Trophoblast cell (in vitro differentiated cells and primary cell): ENCODE data around the gene KIF19.

ENCODE experiments used
- DNase-seq, 2 donors: peaks; one replicate each; pipeline ENCODE4 v3.0.0-alpha.2; 2016
- H2AFZ ChIP-seq: 2 replicates; pipeline ENCODE4 v1.6.1; 2013; ENCODE audit warnings: low read length, moderate library complexity, mild to moderate bottlenecking; ENCODE audit not compliant: insufficient read depth, poor library complexity
- H2AK5ac ChIP-seq: 2 replicates; pipeline ENCODE4 v1.6.1; 2013; ENCODE audit warnings: mild to moderate bottlenecking, low read length
- H2BK120ac ChIP-seq: 2 replicates; pipeline ENCODE4 v1.6.1; 2013; ENCODE audit warnings: low read length, mild to moderate bottlenecking, moderate library complexity; ENCODE audit not compliant: insufficient read depth, poor library complexity
- H2BK12ac ChIP-seq: 2 replicates; pipeline ENCODE4 v1.6.1; 2013; ENCODE audit warnings: mild to moderate bottlenecking, low read length, moderate library complexity
- H2BK5ac ChIP-seq: 2 replicates; pipeline ENCODE4 v1.6.1; 2013; ENCODE audit warnings: low read length, low read depth, moderate library complexity, mild to moderate bottlenecking; ENCODE audit not compliant: poor library complexity
- H3K14ac ChIP-seq: 2 replicates; pipeline ENCODE4 v1.6.1; 2013; ENCODE audit warnings: mild to moderate bottlenecking, low read length
- H3K18ac ChIP-seq: 2 replicates; pipeline ENCODE4 v1.6.1; 2013; ENCODE audit warnings: mild to moderate bottlenecking, low read length
- H3K23ac ChIP-seq: 2 replicates; pipeline ENCODE4 v1.6.1; 2013; ENCODE audit warnings: low read length
- H3K27ac ChIP-seq: 2 replicates; pipeline ENCODE4 v1.5.1; 2013; ENCODE audit warnings: low read depth, mild to moderate bottlenecking, inconsistent platforms, low read length, moderate library complexity
- H3K27me3 ChIP-seq: 2 replicates; pipeline ENCODE4 v1.6.1; 2013; ENCODE audit warnings: inconsistent platforms, mild to moderate bottlenecking, low read length, moderate library complexity; ENCODE audit not compliant: insufficient read depth
- H3K36me3 ChIP-seq, 2 experiments: 1 replicate in 1 of 2; 2 replicates in 1 of 2; pipeline ENCODE4 v1.6.1; 2013; ENCODE audit warnings: low read length in 2 of 2, mild to moderate bottlenecking in 2 of 2, moderate library complexity in 1 of 2; ENCODE audit not compliant: insufficient read depth in 2 of 2, control insufficient read depth in 1 of 2
- H3K4ac ChIP-seq: 2 replicates; pipeline ENCODE4 v1.6.1; 2013; ENCODE audit warnings: low read depth, mild to moderate bottlenecking, low read length, moderate library complexity
- H3K4me1 ChIP-seq, 2 experiments: 1 replicate in 1 of 2; 2 replicates in 1 of 2; pipeline ENCODE4 v1.6.1; 2013; ENCODE audit warnings: low read length in 2 of 2, mild to moderate bottlenecking in 2 of 2, moderate library complexity in 1 of 2; ENCODE audit not compliant: insufficient read depth in 2 of 2, control insufficient read depth in 1 of 2
- H3K4me2 ChIP-seq: 2 replicates; pipeline ENCODE4 v1.6.1; 2013; ENCODE audit warnings: inconsistent platforms, mild to moderate bottlenecking, low read length, moderate library complexity
- H3K4me3 ChIP-seq: 2 replicates; pipeline ENCODE4 v1.5.1; 2013; ENCODE audit warnings: mild to moderate bottlenecking, low read depth, low read length, inconsistent platforms
- H3K79me1 ChIP-seq: one replicate; pipeline ENCODE4 v1.6.1; 2013; ENCODE audit warnings: low read length
- H3K79me2 ChIP-seq: 2 replicates; pipeline ENCODE4 v1.6.1; 2013; ENCODE audit warnings: low read length, mild to moderate bottlenecking; ENCODE audit not compliant: control insufficient read depth, insufficient read depth, poor library complexity
- H3K9ac ChIP-seq: 2 replicates; pipeline ENCODE4 v1.6.1; 2013; ENCODE audit warnings: mild to moderate bottlenecking, low read length
- H3K9me3 ChIP-seq: 2 replicates; pipeline ENCODE4 v1.6.1; 2013; ENCODE audit warnings: low read depth, mild to moderate bottlenecking, control low read depth, inconsistent platforms, low read length; ENCODE audit not compliant: insufficient read depth
- H4K12ac ChIP-seq: 2 replicates; pipeline ENCODE4 v1.6.1; 2013; ENCODE audit warnings: low read depth, mild to moderate bottlenecking, low read length, moderate library complexity
- H4K8ac ChIP-seq: 2 replicates; pipeline ENCODE4 v1.6.1; 2013; ENCODE audit warnings: low read depth, mild to moderate bottlenecking, low read length, moderate library complexity
- H4K91ac ChIP-seq: one replicate; pipeline ENCODE4 v1.6.1; 2013; ENCODE audit warnings: low read depth, mild to moderate bottlenecking, low read length, moderate library complexity
- WGBS: extraction: QIAGEN DNeasy Blood & Tissue Kit; methylation state at CpG from one replicate; pipeline ENCODE4 v1.1.7; 2013; ENCODE audit warnings: missing lambda C conversion rate; ENCODE audit not compliant: insufficient read length, insufficient coverage; ENCODE audit errors: extremely low coverage; 5-methylcytosine and 5-hydroxymethylcytosine counted together

KIF19 gene

GRCh38 chr17:74329378-74329777 lies 3.4 kb downstream of the KIF19 start:
- no peak overlapping the region for H2BK120ac ChIP-seq
- H3K79me1 ChIP-seq: no peaks in the 10 kb centered on the region
- H3K23ac ChIP-seq: no peak overlapping the region
- H3K18ac ChIP-seq: no peak overlapping the region
- no peaks in the 10 kb centered on the region for H3K79me2 ChIP-seq
- no peaks in the 10 kb centered on the region for H3K36me3 ChIP-seq
- H3K4me3 ChIP-seq: no peak overlapping the region
- H3K4me2 ChIP-seq: no peak overlapping the region
- no peak overlapping the region for H3K4ac ChIP-seq
- H3K9ac ChIP-seq: no peak overlapping the region
- H3K4me1 ChIP-seq: peaks cover 5 to 6% of the 10 kb centered on the region in 2 experiments
- H3K27me3 ChIP-seq: peaks cover 23% of the 10 kb centered on the region
- no peak overlapping the region for H2BK5ac ChIP-seq
- H4K91ac ChIP-seq: no peak overlapping the region
- H3K9me3 ChIP-seq: peaks cover 3% of the 10 kb centered on the region
- no peak for DNase-seq
- no peak overlapping the region for H2AK5ac ChIP-seq
- no peak overlapping the region for H3K14ac ChIP-seq
- no peak overlapping the region for H4K12ac ChIP-seq
- WGBS: no CpG with 5 or more reads among the region's 3 CpGs
- no peak overlapping the region for H3K27ac ChIP-seq
- no peak overlapping the region for H2BK12ac ChIP-seq
- no peak overlapping the region for H2AFZ ChIP-seq
- no peak overlapping the region for H4K8ac ChIP-seq

- peaks cover 18% of the 10 kb centered on the region for H3K27me3 ChIP-seq
- peaks cover 3% of the 10 kb centered on the region for H3K9me3 ChIP-seq
- H3K14ac ChIP-seq: no peak overlapping the region
- H3K9ac ChIP-seq: no peak overlapping the region
- no peak overlapping the region for H3K27ac ChIP-seq
- H3K18ac ChIP-seq: no peak overlapping the region
- H3K36me3 ChIP-seq: no peaks in the 10 kb centered on the region
- H2AK5ac ChIP-seq: no peak overlapping the region
- H4K91ac ChIP-seq: no peak overlapping the region
- no peak overlapping the region for H3K4me2 ChIP-seq
- H2AFZ ChIP-seq: no peak overlapping the region
- H3K4me1 ChIP-seq: peaks cover 5 to 6% of the 10 kb centered on the region in 2 experiments
- H4K8ac ChIP-seq: no peak overlapping the region
- no peak overlapping the region for H3K23ac ChIP-seq
- H3K4ac ChIP-seq: no peak overlapping the region
- H2BK12ac ChIP-seq: no peak overlapping the region
- no peak overlapping the region for H3K4me3 ChIP-seq
- H2BK120ac ChIP-seq: no peak overlapping the region
- no peaks in the 10 kb centered on the region for H3K79me1 ChIP-seq
- no peak overlapping the region for H2BK5ac ChIP-seq
- H4K12ac ChIP-seq: no peak overlapping the region
- no peak for DNase-seq
- WGBS: no CpG with 5 or more reads among the region's 8 CpGs
- no peaks in the 10 kb centered on the region for H3K79me2 ChIP-seq
These were observed 4.4 kb downstream of the KIF19 start for GRCh38 chr17:74330446-74330845.

GRCh38 chr17:74332017-74332650 lies 6.1 kb downstream of the KIF19 start:
- Histone ChIP-seq H3K23ac (no peak overlapping the region), H3K36me3 (no peaks in the 10 kb centered on the region), H2BK5ac (no peak overlapping the region), H2AK5ac (no peak overlapping the region), H3K79me2 (no peaks in the 10 kb centered on the region), H3K27me3 (peaks cover under 1% of the 10 kb centered on the region), H3K9ac (no peak overlapping the region), H3K4me1 (no peaks in the 10 kb centered on the region), H2BK120ac (no peak overlapping the region), H3K79me1 (no peaks in the 10 kb centered on the region), H4K12ac (no peak overlapping the region), H2BK12ac (no peak overlapping the region), H3K4ac (no peak overlapping the region), H3K4me3 (no peak overlapping the region), H2AFZ (no peak overlapping the region), H3K18ac (no peak overlapping the region), H3K9me3 (no peaks in the 10 kb centered on the region), H3K4me2 (no peak overlapping the region), H4K91ac (no peak overlapping the region), H3K27ac (no peak overlapping the region), H3K14ac (no peak overlapping the region), H4K8ac (no peak overlapping the region)
- DNase-seq: no peak
- no CpG with 5 or more reads among the region's 7 CpGs for WGBS

GRCh38 chr17:74332763-74333283 lies 6.8 kb downstream of the KIF19 start:
- H3K36me3 ChIP-seq: no peaks in the 10 kb centered on the region
- no peak overlapping the region for H3K9ac ChIP-seq
- no peak overlapping the region for H2BK120ac ChIP-seq
- H2AK5ac ChIP-seq: no peak overlapping the region
- no peak overlapping the region for H4K12ac ChIP-seq
- H3K79me1 ChIP-seq: no peaks in the 10 kb centered on the region
- no peak overlapping the region for H3K14ac ChIP-seq
- no peak overlapping the region for H3K27ac ChIP-seq
- no peak overlapping the region for H3K18ac ChIP-seq
- no peaks in the 10 kb centered on the region for H3K79me2 ChIP-seq
- no peak overlapping the region for H3K4me2 ChIP-seq
- no peaks in the 10 kb centered on the region for H3K4me1 ChIP-seq
- H3K9me3 ChIP-seq: no peaks in the 10 kb centered on the region
- DNase-seq: no peak
- no CpG with 5 or more reads among the region's 11 CpGs for WGBS
- H3K27me3 ChIP-seq: no peaks in the 10 kb centered on the region
- no peak overlapping the region for H2BK5ac ChIP-seq
- no peak overlapping the region for H3K4ac ChIP-seq
- H3K4me3 ChIP-seq: no peak overlapping the region
- no peak overlapping the region for H4K8ac ChIP-seq
- H2BK12ac ChIP-seq: no peak overlapping the region
- no peak overlapping the region for H2AFZ ChIP-seq
- H3K23ac ChIP-seq: no peak overlapping the region
- no peak overlapping the region for H4K91ac ChIP-seq
